Esophagus squamous epithelium (tissue), 4 donors: ENCODE data around the gene SMIM24.

Source experiments
- CTCF ChIP-seq, 6 experiments: fragments of 450-650 bp in 4 of 6; fragments of 200-600 bp in 2 of 6; sonication (generic) in 2 of 6; IDR thresholded peaks; one replicate each; pipeline ENCODE4 v1.5.1; 2016 to 2019; ENCODE audit warnings: antibody characterized with exemption in 6 of 6, mild to moderate bottlenecking in 4 of 6, moderate library complexity in 4 of 6
- POLR2A ChIP-seq, 4 donors: fragments of 450-650 bp; IDR thresholded peaks; one replicate each; pipeline ENCODE4 v1.6.1; 2017; ENCODE audit warnings: antibody characterized with exemption in 4 of 4, mild to moderate bottlenecking in 4 of 4, moderate library complexity in 3 of 4

- TF ChIP-seq CTCF (IDR thresholded peaks at IDR 0.05) (no peak), POLR2A (IDR thresholded peaks at IDR 0.05) (no peak)
Measured at GRCh38 chr19:3431760-3432397, 48.4 kb downstream of the SMIM24 start.
